Dermis microvascular lymphatic vessel endothelial cell (primary cell): Measurements from ENCODE around the gene FAM222A. TPM values are rescaled to one million over a fixed set of nuclear protein-coding genes. Genes with fewer than 3 reads are reported as not detected.
"Not testable (repeated sequence)": the region's sequence is repeated elsewhere in the genome, so short reads cannot be mapped to it uniquely, and the experiment has no call there.

Source experiments
- DNase-seq, 2 donors: peaks; one replicate each; pipeline versions ENCODE4 v3.0.0 to v3.0.0-alpha.2; 2010; ENCODE audit warnings: low read depth in 2 of 2
- total RNA-seq: library from RNA; depleted of rRNA; stranded (reverse); fragments of >200 nt; gene quantifications from 2 replicates; pipeline ENCODE4 v1.2.1, GENCODE V29; 2014

FAM222A gene
- total RNA-seq, 1 donor from 2014 or later = 0.26 TPM

DNA sequence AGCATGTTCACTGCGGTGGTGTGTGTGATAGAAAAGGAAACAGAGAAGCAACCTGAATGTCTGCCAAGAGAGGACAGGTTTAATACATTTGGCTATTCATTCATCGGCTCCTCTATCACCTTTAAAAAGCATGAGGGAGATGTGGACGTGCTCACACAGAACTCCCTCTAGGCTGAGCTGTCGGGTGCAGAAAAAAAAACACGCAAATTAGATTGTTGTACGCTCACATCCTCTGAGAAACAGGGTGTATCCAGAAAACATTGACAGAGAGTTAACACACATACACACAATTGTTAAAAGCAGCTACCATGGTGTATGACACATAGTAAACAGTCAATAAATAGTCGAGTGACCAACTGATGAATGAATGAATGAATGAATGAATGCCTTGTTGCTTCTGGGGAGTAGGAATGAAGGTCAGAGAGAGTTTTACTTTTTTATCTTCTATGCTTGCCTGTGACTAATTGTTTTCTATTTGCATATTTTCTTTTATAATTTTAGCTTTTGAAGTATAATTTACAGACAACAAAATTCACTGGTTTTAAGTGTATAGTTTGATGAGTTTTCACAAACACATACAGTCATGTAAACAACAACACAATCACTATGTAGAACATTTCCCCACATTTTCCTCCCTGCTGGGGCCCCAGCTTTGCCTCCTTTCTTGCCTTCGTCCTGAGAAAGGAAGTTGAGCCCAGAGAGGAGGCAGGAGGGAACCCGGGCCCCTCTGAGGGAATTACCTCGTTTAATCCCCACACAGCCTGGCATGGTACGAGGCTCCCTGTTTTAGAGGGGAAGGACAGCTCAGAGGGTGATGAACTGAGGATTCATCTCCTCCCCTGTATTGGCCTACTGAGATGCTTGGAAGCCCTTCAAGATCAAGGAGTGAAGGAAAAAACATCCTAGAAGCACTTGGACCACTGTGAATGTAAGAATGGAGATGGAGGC is 19.7 kb upstream of the FAM222A start:
- DNase-seq = no peak

DNA sequence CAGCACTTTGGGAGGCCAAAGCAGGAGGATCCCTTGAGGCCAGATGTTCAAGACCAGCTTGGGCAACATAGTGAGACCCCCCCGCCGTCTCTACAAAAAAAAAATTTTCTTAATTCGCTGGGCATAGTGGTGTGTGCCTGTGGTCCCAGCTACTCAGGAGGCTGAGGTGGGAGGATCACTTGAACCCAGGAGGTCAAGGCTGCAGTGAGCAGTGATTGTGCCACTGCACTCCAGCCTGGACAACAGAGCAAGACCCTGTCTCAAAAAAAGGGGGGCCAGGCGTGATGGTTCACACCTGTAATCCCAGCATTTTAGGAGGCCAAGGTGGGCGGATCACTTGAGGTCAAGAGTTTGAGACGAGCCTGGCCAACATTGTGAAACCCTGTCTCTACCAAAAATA is 19.0 kb upstream of the FAM222A start:
- not testable (repeated sequence) for DNase-seq

GRCh38 chr12:109695416-109695815 is 18.2 kb upstream of the FAM222A start:
- DNase-seq = no peak

DNA sequence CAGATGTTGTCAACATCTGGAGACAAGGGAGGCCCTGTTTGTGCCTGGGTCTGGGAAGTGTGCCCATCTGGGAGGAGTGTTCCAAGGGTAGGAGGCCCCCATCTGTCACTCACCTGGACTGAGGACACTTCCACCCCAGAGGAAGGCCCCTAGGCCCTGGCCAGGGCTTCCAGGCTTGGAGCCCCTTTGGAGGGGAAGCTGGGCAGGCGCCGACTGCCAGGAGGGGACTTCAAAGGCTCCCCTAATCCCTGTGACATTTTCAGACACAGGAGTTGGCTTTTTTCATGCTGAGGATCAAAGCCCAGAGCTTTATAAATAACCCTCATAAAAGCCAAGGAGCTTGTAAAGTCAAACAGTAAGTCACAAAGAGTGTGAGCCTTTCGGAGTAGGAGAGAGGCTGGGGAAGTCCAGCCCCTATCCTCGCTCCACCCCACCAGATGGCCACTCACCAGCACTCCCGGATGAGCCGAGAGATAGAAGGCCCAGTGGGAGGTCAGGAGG is 17.6 kb upstream of the FAM222A start:
- DNase-seq = no peak

DNA sequence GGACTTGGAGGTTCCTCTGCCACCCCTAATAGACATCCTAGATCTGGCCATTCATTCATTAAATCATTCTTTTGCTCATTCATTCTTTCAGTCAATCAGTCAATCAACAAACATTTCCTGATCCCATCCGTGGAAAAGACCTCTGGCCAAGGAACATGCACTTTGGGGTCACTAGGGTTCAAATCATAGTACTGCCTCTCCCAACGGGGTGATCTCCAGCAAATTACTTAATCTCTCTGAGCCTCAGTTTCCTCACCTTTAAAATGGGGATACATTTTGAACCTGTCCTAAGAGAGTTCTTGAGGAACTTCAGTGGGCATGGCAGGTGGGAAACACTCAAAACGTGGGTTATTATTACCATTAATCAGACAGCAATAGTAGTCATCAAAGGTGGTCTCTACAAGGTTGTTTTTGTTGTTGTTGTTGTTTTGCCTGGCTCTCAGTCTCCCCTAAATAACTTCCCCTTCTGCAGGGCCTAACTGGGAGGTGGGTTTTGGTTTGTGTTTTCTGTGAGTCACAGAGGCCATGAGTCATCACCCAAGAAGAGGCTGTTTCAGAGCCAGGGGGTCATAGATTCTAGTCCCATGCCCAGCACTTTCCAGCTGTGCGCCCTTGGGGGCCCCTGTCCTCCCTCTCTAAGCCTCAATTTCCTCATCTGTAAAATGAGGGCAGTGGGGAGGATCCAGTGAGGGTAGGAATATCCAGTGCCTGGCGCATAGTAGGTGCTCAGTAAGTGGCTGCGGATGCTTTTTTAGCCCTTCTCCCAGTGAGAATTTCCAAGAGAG is 16.9 kb upstream of the FAM222A start:
- DNase-seq = no peak

DNA sequence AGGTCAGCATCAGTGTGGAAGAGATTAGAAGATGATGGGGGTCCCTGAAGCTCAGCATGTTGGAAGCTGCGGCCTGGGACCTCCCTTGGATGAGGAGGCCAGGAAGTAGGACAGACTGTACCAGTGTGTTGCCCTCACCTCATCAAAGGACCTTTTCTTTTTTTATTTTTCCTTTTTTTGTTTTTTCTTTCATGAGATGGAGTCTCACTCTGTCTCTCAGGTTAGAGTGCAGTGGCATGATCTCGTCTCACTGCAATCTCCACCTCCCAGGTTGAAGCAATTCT is 16.4 kb upstream of the FAM222A start:
- DNase-seq = no peak

- DNase-seq = no peak
These were observed 15.7 kb upstream of the FAM222A start for GRCh38 chr12:109697877-109698468.

- no peak for DNase-seq
These were observed 14.8 kb upstream of the FAM222A start for GRCh38 chr12:109698820-109699219.

DNA sequence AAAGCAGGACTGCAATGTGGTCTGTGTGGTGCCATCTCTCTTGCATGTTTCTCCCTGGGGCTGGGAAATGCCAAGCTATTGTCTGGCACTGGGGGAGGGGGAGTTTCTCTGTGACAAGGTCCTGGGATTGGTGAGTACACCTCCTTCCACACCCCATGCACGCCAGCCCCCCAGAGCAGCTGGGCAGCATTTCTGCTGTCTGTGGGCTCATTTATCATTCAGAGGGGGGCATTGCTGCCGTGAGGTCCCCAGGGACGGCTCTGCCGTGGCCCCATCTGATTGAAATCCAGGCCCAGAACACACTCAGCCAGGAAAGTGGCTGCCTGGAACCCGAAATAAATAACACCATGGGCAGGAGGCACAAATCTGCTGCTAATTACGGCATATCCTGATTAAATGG is 12.6 kb upstream of the FAM222A start:
- no peak for DNase-seq

GRCh38 chr12:109702111-109702841 is 11.3 kb upstream of the FAM222A start:
- no peak for DNase-seq

DNA sequence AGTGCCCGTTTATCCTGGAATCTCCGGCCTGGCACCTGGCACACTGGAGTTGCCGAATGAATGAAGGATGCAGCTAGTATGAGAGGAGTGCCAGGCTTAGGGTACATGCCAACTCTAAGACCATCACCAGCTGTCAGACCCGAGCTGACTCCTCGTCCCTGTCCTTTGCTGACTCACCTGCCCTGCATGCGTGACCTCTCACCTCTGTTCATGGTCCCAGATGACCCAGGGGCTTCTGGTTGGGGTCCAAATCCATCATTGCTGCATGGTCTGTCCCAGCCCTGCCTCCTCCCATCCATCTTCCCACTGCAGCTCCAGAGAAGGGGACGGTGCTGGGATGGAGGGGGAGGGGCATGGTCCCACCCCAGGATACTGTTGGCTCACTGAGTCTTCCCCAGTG is 9.9 kb upstream of the FAM222A start:
- DNase-seq = no peak

DNA sequence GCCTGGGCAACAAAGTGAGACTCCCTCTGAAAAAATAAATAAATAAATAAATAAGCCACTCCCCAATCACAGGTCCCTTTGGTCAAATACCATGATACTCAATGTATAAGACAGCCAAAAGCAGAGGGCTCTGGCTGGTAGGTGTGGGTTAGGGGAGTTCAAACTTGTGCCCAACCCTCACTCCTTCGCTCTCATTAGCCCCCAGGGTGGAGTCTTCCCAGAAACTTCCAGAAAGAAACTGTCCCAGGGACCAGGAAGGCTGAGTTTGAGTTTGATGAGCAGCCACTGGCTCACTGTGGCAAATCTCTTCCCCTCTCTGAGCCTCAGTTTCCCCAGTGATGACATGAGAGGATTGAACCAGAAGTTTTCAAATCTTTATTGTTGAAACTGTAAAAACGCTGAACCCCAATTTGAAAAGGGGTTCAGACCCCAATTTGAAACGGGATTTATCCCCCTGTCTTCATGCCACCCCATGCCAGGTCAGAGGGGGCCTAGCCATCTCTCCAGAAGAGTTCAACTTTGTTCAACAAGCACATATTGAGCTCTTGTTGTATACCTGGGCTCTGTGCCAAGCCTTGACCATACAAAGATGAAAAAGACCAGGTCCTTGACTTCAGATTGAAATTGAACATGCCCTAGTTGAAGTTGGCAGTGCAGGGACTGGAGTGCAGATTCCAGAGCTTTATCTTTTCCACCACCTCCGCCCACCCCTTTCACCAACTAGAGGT is 9.1 kb upstream of the FAM222A start:
- DNase-seq = no peak

- no peak for DNase-seq
These were observed 8.3 kb upstream of the FAM222A start for GRCh38 chr12:109705291-109705690.

- DNase-seq = no peak
These were observed 7.3 kb upstream of the FAM222A start for GRCh38 chr12:109706398-109706746.

DNA sequence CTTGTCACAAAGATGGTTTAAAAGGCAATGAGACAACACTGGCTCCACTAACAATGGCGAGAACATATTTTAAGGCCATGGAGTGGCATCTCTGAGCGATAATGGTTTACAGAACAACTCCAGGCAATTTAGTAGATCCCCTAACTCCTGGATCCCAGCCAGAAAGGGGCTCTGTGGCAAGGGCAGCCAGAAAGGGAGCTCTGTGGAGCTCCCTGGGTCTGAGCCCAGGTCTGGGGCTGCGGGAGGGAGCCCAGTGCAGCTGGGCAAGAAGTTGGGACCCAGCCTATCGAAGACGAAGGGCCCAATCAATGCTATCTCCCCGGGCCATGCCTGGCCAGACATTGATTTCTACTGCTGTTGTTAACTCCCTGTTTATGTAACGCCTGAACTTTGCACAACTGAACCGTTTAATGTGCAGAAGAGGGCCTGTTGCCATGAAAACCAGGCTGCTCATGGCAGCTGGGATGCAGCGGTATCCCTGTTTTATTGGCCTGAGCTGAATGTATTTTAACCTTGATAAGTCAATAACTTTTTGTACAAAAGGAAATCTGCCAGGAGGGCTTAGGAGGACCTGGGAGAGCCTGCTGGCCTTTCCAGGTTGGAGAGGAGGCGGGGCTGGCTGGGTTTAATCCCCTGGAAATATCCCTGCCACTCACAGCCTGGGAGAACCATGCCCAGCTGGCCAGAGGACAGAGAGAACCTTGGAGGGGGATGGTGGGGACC is 6.7 kb upstream of the FAM222A start:
- no peak for DNase-seq

- DNase-seq = no peak
These were observed 6.2 kb upstream of the FAM222A start for GRCh38 chr12:109707470-109707821.

- DNase-seq = no peak
These were observed 4.7 kb upstream of the FAM222A start for GRCh38 chr12:109708939-109709338.

GRCh38 chr12:109709401-109709991 is 4.1 kb upstream of the FAM222A start:
- no peak for DNase-seq

DNA sequence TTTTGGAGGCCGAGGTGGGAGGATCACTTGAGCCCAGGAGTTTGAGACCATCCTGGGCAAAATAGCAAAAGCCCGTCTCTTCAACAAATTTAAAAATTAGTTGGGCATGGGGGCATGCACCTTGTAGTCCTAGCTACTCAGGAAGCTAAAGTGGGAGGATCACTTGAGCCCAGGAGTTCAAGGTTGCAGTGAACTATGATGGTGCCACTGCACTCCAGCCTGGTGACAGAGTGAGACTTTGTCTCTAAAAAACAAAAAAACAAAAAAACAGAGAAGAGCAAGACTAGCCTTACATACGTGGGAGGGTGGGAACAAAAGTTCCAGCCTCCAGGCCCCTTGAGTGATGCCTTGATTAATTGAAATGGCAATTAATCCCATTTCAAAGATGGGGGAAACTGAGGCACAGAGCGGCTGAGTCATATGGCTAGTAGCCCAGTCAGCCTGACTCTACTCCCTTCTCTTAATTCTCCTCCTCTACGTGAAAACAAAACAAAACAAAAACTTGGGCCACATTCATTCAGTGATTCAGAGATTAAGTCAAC is 3.3 kb upstream of the FAM222A start:
- DNase-seq = no peak
